GM18867 (cell line): ENCODE results near the gene DEFB132.
"Not testable (repeated sequence)": the region's sequence is repeated elsewhere in the genome, so short reads cannot be mapped to it uniquely, and the experiment has no call there.

Experiments
- ATAC-seq: cut with Tn5 transposase; IDR thresholded peaks from one replicate; pipeline ENCODE4 v1.9.1; 2021; ENCODE audit warnings: mild to moderate bottlenecking, moderate library complexity; ENCODE audit not compliant: unreplicated experiment

Gene DEFB132, protein sequence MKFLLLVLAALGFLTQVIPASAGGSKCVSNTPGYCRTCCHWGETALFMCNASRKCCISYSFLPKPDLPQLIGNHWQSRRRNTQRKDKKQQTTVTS

DNA sequence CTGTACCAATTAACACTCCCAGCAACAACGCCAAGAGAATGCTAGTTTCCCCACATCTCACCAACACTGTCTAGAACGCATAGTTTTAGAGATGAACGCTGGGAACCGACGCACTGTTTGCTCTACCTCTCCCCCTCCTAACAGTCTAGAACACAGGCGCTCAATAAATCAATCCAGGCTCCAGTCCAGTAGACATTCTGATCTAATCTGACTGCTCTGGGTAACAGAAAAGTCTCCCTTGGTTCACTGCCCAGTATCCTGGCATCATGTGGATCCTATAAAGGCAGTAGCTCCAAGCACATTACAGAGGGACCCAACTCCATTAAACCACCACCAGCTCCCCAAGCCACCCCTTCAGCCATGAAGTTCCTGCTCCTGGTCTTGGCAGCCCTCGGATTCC lies at the start of gene DEFB132:
Gene DEFB132, plus strand, starts transcription at position 306 of the 400 bp plus-strand sequence. Its CDS starts 55 bp downstream, at position 361.
- no peak for ATAC-seq

DNA sequence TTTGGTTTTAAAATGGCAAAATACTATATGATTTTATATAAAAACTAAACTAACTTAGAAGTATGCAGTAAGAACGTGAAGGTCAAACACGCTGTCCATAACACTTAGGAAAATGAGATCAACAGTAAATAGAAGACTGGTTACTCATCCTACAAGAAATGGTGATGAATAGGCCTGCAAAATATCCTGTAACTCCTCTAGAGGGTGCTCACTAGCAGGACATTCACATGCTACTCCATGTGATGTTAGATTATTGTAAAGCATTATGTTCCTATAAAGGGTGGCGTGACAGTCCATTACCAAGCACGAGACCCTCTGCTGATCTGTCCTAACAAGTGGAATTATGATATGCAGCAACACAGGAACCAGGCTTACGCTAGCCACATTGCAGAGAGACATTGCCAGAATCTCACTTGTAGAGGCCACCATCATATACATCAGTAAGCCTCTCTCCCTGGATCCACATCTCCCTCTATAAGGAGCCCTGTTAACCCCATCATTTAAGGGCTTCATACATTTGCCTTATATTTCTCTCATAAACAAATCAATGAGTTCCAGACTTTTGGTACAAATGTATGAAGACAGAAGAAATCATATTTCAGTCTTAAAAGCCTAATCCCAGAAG lies 48.5 kb upstream of the DEFB132 start:
- ATAC-seq, result peak; percentile 59

DNA sequence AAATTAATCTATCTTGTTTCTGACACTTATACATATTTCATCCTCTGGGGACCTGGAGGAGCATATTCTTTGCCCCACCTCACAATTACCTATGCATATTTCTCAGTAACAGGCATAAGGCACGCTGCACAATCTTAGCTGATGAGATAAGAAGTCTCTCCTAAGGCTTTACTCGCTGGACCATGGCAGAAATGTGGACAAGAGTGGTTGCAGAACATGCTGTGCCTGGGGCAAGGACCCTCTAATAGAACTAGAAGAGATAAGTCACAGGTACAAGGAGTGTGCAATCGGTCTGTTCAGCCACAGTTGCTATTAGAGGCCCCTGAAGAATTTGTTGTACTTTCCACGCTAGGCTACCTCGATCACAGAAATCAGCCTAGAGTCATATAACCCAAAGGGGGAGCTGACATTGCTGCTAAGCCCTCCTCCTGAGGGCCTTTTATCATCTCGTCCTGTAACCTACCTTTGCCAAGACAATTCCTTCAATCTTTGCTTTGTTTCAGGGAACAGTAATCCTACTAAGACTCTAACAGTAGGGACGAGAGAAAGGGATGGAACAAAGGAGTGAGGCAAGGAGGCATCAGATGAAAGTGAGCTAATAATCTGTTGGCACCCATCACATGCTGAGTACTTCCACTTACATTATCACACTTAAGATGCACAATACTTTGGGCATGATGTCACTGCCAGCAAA lies 46.6 kb upstream of the DEFB132 start:
- no peak for ATAC-seq

DNA sequence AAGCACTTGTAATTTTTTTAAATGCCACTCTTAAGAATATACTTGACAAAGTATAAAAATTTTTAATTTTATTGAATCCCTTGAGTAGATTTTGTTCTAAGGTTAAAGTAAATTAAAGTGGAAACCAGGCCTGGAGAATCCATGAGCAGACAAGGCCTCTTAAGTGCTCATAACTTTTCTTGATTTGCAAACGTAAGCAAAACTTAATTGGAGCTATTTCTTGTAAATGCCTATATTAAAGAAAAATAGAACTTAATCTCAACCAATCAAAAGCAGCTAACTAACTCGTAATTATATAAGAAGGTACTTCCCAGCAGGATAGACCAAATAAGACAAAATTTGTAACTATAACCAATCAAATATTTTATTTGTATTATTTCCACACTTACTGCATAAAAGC lies 43.1 kb upstream of the DEFB132 start:
- no peak for ATAC-seq

DNA sequence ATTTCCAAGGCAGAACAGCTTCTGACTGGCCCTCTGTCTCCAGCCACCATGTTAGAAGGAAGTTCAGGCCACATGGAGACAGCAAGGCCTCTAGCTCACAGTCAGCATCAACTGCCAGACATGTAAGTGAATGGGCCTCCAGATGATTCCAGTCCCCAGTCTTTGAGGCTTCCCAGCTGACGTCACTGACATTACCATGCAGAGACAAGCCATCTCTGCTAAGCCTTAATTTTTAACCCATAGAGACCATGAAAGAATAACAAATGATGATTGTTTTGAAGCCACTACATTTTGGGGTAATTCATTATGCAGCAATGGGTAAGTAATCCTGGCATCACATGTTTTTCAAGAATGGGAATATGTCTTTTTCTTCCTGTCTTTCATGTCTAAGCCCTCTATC lies 41.7 kb upstream of the DEFB132 start:
- no peak for ATAC-seq

DNA sequence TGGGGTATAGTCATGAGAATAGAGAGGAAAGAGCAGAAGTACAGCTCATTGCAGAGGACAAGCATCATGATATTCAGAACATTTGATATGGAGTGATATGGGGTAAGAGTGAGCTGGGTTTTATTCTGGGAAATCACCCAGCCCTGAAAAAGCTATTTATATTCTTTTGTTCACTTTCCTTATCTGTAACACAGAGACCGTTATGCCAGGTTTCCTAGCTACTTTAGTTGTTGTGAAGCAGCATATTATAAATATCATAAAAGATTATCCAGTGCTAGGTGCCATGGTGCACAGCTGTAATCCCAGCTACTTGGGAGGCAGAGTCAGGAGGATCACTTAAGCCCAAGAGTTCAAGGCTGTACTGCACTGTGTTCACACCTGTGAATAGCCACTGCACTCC lies 40.3 kb upstream of the DEFB132 start:
- no peak for ATAC-seq

DNA sequence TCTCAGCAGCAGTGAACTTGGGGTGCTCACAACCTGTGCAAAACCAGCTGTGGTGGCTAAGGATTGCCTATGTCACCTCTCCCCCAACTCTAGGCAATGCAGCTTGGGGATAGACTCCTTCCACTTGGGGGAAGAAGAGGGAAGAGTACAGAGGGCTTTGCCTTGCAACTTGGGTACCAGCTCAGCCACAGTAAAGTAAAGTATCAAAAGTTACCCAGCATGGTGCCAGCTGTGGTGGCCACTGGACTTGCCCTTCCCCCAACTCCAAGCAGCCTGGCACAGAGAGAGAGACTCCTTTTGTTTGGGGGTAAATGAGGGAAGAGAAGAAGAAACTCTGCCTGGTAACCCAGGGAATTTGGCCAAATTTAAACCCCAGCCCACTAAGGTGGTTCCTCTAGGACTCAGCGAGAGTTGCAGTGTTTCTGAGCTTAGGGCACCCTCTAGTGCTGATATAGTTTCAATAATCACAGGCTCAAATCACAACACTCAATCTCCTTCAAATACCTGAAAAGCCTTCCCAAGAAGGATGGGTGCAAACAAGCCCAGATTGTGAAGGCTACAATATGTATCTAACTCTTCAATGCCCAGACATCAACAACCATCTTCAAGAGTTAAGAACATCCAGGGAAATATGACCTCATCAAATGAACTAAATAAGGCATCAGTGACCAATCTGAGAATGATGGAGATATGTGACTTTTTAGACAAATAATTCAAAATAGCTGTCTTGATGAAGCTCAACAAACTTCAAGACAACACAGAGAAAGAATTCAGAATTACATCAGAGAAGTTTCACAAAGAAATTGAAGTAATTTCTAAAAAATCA lies 38.0 kb upstream of the DEFB132 start:
- ATAC-seq, result no peak

DNA sequence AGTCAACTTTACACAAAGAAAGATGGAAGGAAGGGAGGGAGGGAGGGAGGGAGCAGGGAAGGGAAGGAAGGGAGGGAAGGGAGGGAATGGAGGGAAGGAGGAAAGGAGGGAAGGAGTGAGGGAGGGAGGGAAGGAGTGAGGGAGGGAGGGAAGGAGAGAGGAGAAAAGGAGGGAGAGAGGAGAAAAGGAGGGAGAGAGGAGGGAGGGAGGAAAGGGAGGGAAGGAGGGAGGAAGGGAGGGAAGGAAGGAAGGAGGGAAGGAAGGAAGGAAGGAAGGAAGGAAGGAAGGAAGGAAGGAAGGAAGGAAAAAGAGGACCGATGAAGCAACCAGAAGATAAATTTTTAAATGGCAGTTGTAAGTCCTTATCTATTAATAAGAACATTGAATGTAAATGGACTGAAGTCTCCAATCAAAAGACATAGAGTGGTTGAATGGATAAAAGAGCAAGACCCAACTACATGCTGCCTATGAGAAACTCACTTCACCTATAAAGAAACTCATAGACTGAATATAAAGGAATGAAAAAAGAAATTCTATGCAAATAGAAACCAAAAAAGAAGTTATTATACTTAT lies 36.2 kb upstream of the DEFB132 start:
- no peak for ATAC-seq

DNA sequence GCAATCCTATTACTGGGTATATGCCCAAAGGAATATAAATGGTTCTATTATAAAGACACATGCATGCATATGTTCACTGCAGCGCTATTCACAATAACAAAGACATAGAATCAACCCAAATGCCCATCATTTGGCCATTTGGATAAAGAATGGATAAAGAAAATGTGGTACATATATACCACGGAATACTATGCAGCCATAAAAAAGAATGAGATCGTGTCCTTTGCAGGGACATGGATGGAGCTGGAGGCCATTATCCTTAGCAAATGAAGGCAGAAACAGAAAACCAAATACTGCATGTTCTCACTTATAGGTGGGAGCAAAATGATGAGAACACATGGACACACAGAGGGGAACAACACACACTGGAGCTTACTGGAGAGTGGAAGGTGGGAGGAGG lies 31.6 kb upstream of the DEFB132 start:
- ATAC-seq, result not testable (repeated sequence)

DNA sequence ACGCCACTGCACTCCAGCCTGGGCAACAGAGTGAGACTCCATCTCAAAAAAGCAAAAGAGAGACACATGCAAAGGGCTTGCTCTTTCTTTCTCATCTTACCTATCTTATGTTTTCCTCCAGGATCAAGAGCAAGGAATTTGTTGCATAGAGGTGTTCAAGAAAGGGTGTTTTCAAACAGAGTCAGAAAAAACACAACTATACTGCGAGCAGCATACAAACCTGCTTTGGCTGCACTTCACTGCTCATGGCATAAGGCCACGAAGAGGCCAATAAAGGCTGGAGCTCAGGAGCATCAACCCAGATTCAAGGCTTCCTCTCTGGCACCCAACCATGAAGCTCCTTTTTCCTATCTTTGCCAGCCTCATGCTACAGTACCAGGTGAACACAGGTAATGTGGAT lies 30.6 kb upstream of the DEFB132 start, which contains the start of gene DEFB129:
Gene DEFB129, plus strand, starts transcription at position 301 of the 400 bp plus-strand sequence. Its CDS starts 31 bp downstream, at position 332.
- no peak for ATAC-seq

DNA sequence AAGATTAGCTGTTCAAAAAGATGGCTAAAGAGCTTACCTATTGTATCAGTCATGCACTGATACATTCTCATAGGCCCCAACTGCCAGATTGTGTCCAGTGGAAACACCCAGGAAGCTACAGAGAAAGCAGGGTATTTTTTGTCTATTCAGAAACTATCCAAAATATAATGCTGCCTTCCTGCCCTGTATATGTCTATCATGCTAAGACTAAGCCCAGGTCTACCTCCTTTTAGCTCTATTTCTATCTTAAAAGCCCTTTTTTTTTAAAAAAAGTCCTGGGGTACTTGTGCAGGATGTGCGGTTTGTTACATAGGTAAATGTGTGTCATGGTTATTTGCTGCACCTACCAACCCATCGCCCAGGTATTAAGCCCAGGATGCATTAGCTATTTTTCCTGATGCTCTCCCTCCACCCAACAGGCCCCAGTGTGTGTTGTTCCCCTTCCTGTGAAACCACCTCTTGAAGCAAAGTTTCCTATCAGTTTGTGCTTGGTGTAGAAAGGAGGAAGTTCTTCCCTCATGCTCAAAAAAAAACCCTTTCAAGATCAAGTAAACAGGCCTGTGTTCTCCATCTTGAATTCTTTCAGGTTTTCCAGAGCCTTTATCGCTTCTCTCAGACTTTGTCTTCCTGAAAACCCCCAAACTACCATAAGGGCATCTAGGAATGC lies 30.0 kb upstream of the DEFB132 start:
- no peak for ATAC-seq

DNA sequence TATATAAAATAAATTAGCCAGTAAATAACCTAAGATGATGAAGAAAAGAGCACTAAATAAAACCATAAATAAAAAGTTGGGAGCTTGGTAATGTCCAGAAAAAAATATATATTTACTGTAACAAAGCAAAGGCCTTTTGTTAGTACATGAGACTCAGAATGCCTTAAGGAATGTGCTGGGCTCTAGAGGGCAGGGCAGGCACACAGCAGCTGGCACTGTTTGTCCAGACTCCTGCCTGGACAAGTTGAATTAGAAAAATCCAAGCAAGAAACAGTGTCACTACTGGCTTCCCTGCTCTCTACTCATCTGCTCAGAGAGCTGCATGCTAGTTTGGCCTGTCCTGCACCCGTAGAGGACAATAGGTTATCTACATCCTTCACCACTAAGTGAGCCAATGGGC lies 21.6 kb upstream of the DEFB132 start:
- no peak for ATAC-seq

DNA sequence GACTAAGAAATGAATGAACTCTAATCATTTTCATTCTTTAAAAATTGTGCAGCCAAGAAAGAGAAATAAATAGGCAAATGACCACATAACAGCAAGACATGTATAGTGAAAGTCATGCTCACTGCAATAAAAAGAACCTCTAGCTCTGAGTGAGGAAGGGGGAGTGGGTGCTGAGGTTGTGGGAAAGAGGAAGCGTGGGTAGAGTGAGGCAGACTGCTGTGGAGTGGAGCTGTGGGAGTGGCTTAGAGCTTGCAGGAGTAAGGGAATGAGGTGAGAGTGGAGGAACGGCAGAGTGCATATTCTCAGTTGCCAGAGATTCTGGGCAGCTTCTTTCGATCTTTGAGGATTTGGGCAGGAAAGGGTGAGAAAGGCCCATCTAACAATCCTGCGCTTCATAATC lies 20.0 kb upstream of the DEFB132 start:
- no peak for ATAC-seq

DNA sequence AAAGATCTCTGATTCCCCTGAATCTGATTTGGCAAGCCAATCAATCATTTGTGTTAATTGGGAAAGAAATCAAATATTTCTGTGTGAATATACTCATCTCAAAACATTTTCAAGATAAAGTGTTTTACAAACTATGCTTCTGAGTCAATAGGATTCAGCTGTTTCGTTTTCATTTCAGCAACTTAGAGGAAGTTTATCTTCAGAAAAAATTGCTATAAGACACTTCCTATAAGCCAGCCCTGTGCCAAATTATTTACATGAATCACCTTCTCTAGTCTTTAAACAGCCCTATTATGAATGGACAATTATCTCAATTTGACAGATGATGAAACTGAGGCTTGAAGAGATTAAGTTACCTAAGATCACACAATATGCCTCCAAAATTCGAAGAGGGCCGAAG lies 19.6 kb upstream of the DEFB132 start:
- no peak for ATAC-seq

DNA sequence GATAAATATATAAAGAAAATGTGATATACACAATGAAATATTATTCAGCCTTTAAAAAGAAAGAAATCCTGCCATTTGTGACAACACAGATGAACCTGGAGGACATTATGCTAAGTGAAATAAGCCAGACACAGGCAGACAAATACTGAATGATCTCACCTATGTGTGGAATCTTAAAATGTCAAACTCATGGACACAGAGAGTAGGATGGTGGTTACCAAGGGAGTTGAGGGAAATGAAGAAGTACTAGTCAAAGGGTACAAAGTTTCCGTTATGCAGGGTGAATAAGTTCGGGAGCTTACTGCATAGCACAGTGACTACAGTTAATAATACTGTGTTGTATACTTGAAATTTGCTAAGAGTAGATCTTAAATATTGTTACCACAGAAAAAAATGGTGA lies 14.6 kb upstream of the DEFB132 start:
- no peak for ATAC-seq

DNA sequence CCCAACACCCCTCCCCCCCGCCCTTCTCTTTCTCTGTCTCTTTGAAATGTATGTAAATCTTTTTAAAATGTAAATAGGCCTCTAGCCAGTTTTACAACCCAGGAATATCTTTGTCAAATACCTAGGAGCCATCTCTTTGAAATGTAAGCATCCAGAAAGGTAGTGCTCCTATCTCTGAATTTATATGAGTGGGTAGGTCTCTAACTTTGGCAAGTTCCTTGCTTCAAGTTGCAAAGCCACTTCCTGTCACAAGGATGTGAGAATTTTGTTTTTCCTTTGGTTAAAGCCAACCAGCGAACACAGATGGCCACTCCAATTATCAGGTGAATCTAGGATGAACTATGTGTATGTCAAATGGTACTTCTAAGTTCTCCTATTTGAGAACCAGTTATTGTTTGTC lies 6.2 kb upstream of the DEFB132 start:
- no peak for ATAC-seq

DNA sequence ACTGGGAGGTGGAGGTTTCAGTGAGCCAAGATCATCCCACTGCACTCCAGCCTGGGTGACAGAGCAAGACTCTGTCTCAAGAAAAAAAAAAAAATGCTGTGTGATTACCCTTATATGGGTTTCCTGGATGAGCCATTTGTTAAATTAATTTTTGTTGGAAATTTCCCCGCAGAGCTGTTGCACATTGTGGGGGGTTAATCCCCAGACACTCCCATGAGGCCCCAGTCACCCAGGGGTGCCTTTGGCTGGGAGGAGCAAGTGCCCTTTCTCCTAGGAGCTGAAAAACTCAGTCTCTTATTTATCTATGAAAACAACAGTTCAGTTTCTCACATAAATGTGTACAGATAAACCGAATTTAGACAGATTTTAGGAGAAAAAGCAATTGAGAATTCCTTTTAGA lies 4.7 kb upstream of the DEFB132 start:
- no peak for ATAC-seq

DNA sequence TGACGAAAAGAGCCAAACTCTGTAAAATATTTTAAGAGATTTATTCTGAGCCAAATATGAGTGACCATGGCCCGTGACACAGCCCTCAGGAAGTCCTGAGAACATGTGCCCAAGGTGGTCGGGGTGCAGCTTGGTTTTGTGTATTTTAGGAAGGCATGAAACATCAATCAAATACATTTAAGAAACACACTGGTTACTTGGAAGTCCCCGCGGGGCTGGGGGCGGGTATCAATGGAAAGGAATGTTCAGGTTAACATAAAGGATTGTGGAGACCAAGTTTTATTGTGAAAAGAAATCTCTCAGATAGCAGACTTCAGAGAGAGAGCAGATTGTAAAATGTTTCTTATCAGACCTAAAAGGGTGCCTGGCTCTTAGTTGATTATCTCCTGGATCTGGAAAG lies 4.1 kb upstream of the DEFB132 start:
- not testable (repeated sequence) for ATAC-seq

DNA sequence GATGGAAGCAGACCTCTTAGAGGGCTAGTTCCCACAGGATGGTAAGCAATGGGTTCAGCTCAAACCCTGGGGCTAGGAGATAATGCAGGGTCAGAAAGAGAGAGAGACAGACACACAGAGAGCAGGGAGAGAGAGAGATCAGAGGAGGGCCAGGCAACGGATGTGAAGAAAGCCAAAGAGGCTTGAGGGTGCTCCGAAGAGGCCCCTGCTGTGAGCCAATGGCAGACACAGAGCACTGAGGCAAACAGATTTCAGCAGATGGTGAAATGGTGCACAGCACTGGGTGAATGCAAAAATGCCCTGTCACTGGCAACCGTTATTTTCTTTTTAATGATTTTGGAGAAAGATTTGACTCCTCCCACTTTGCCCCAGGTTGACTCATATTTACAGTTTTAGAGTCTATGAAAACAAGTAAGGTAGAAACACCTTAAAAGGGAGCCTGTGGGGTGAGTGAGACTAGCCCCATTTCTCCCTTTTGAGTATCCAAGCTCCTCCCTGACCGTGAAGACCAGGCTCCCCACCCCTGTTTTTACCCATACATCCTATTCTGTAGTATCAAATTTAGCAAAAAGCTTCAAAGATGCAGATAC lies 840 bp downstream of the DEFB132 start:
- no peak for ATAC-seq

DNA sequence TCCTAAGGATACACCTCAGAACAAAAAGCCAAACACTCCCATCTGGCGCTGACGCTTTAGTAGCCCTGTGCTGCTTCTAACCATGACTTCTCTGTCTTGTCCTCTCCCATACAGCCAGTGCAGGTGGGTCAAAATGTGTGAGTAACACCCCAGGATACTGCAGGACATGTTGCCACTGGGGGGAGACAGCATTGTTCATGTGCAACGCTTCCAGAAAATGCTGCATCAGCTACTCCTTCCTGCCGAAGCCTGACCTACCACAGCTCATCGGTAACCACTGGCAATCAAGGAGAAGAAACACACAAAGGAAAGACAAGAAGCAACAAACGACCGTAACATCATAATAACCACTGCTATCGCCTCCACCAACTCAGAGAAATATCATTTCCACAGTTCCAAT lies 1.4 kb downstream of the DEFB132 start:
- ATAC-seq, result no peak
